D341Med (cell line): ENCODE measurements around the gene COLQ.
"Not testable (repeated sequence)": the region's sequence is repeated elsewhere in the genome, so short reads cannot be mapped to it uniquely, and the experiment has no call there.

ENCODE experiments used
- DNase-seq: peaks from one replicate; pipeline ENCODE4 v3.0.0; 2012; ENCODE audit warnings: low spot score

COLQ gene

GRCh38 chr3:15427182-15427880 lies 94.2 kb downstream of the COLQ start, which contains the start of the genes EAF1 and METTL6:
Gene EAF1, plus strand, starts transcription at chr3:15427598. Its CDS starts 182 bp downstream, at chr3:15427780.
Gene METTL6, minus strand, starts transcription at chr3:15427544. Its CDS starts 1,033 bp downstream, at chr3:15426511.
- DNase-seq: peak; percentile 92

GRCh38 chr3:15426579-15427118 lies 94.9 kb downstream of the COLQ start:
- no peak for DNase-seq

DNA sequence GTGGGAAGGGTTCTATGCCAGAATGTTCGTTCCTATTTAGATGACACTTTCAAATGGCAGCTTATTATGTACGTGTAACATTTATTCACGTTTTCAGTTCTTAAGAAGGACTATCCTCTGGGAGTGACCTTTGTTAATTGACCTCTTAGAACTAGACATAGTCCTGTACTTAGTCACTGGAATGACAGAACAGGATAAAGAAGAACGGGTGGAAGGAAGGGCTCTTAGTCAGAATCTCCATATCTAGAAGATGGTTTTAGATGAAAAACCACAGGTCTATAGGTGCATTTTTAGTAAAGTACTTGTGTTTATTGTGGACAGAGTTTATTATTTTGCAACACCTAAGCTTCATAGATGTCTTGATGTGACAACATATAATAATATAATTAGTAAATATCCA lies 100.6 kb downstream of the COLQ start:
- no peak for DNase-seq

GRCh38 chr3:15410966-15411365 lies 110.5 kb downstream of the COLQ start:
- DNase-seq: not testable (repeated sequence)

DNA sequence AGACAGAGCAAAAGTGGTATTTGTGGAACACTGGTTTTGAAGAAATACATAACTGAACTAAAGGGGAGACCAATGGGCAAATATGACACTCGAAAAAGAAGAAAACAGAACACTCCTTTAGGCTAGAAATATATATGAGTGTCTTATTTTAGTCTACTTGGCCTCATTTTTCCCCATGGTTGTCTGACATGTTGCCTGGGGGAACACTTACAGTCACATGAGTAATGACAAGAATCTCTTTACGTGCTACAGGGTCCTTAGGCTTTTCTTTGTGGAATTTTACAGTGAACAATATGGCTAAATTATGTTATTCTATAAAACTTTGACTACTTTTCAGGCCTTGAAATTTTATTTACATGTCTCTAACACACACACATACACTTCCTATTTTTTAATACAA lies 111.7 kb downstream of the COLQ start:
- DNase-seq: no peak

DNA sequence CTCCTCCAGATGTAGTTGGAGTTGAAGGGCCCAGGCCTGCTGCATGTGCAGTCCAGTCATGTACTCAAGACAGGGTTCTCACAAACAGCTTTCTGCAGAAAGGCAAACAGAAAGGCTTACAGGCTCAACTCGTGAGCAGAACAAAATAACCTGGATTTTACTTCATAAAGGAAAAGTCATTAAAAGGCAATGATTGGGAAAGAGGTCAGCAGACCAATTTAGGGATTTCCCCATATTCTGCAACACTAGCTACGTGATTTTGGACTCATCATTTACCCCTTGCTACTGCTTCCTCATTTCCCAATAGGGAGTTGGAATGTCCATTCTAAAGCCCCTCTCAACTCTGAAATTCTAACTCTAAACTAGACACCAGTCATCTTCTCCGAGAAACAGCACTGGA lies 112.3 kb downstream of the COLQ start:
- no peak for DNase-seq

GRCh38 chr3:15405448-15406050 lies 116.0 kb downstream of the COLQ start:
- peak; percentile 56 for DNase-seq

- no peak for DNase-seq
Observed at GRCh38 chr3:15404767-15405166, 116.7 kb downstream of the COLQ start.

- no peak for DNase-seq
Observed at GRCh38 chr3:15403965-15404364, 117.5 kb downstream of the COLQ start.

- no peak for DNase-seq
Observed at GRCh38 chr3:15403495-15403894, 118.0 kb downstream of the COLQ start.

- no peak for DNase-seq
Observed at GRCh38 chr3:15401936-15402335, 119.6 kb downstream of the COLQ start.
